Loucy (cell line): ENCODE measurements around the gene YOD1.

Source experiments
- H2AFZ ChIP-seq: fragments of 200-600 bp; sonication (generic); 2 replicates; pipeline ENCODE4 v1.6.0; 2016; ENCODE audit warnings: antibody characterized with exemption, mild to moderate bottlenecking, low read length, moderate library complexity
- H3F3A ChIP-seq: fragments of 200-600 bp; 2 replicates; pipeline ENCODE4 v1.6.0; 2016; ENCODE audit warnings: antibody characterized with exemption, low read depth, mild to moderate bottlenecking
- H3K27me3 ChIP-seq: fragments of 200-600 bp; sonication (generic); 2 replicates; pipeline ENCODE4 v1.6.1; 2014; ENCODE audit warnings: low read length, mild to moderate bottlenecking; ENCODE audit not compliant: insufficient read depth, poor library complexity, severe bottlenecking
- H3K36me3 ChIP-seq: fragments of 200-600 bp; sonication (generic); 2 replicates; pipeline ENCODE4 v1.6.1; 2016; ENCODE audit warnings: low read length; ENCODE audit not compliant: insufficient read depth
- H3K4me1 ChIP-seq: fragments of 200-600 bp; sonication (generic); 2 replicates; pipeline ENCODE4 v1.5.1; 2014; ENCODE audit warnings: low read length, mild to moderate bottlenecking; ENCODE audit not compliant: insufficient read depth, poor library complexity, severe bottlenecking
- H3K4me2 ChIP-seq: fragments of 200-600 bp; sonication (generic); 2 replicates; pipeline ENCODE4 v1.6.0; 2014; ENCODE audit warnings: antibody characterized with exemption, low read length, low read depth, mild to moderate bottlenecking; ENCODE audit not compliant: poor library complexity, severe bottlenecking
- H3K4me3 ChIP-seq: fragments of 200-600 bp; sonication (generic); 2 replicates; pipeline ENCODE4 v1.5.1; 2014; ENCODE audit warnings: low read length, mild to moderate bottlenecking, mixed read lengths; ENCODE audit not compliant: poor library complexity, severe bottlenecking
- H3K79me2 ChIP-seq: fragments of 200-600 bp; sonication (generic); 2 replicates; pipeline ENCODE4 v1.6.1; 2014; ENCODE audit warnings: low read length; ENCODE audit not compliant: insufficient read depth
- H3K9ac ChIP-seq: fragments of 200-600 bp; sonication (generic); 2 replicates; pipeline ENCODE4 v1.6.0; 2014; ENCODE audit warnings: mild to moderate bottlenecking, low read depth, low read length, moderate library complexity; ENCODE audit not compliant: poor library complexity, severe bottlenecking
- H3K9me2 ChIP-seq: fragments of 200-600 bp; sonication (generic); replicated peaks from 2 replicates; pipeline ENCODE4 v1.6.1; 2016; ENCODE audit warnings: low read depth, low read length, mixed read lengths
- H3K9me3 ChIP-seq: fragments of 200-600 bp; sonication (generic); 2 replicates; pipeline ENCODE4 v1.6.1; 2014; ENCODE audit warnings: mild to moderate bottlenecking, antibody characterized with exemption, low read length, low read depth; ENCODE audit not compliant: insufficient read depth
- H4K20me1 ChIP-seq: fragments of 200-600 bp; sonication (generic); 2 replicates; pipeline ENCODE4 v1.6.0; 2014; ENCODE audit warnings: antibody characterized with exemption, low read length, mild to moderate bottlenecking; ENCODE audit not compliant: insufficient read depth, poor library complexity, severe bottlenecking
- EZH2phosphoT487 ChIP-seq: fragments of 200-600 bp; IDR thresholded peaks from 2 replicates; pipeline ENCODE4 v1.6.1; 2018; ENCODE audit warnings: antibody characterized with exemption, mild to moderate bottlenecking, moderate library complexity, borderline replicate concordance
- TF ChIP-seq, protein P1 (sequence below): fragments of 200-600 bp; sonication (generic); conservative IDR thresholded peaks from 2 replicates; pipeline ENCODE4 v1.5.1; 2014; ENCODE audit warnings: mild to moderate bottlenecking, antibody characterized with exemption, low read length

Gene YOD1

DNA sequence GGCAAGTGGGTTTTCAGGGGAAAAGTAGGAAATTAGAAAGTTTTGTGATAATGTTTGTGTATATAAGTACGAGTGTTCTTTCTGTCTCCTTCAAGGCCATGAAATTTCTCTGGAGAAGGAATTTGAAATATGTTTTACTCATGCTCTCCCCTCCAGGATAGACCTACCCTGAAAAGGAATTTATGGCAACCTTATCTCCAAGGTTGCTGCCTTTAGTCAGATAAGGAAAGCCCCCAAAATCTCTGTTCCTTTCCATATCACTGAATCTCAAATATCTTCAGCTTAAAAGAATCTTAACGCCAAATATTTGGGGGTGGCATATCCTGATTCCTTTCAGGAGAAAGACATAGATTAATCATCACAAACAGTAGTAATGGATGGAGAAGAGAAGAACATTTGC, 37.2 kb upstream of the YOD1 start:
- no peaks in the 10 kb centered on the region for H3K79me2 ChIP-seq
- no peaks in the 10 kb centered on the region for H3K36me3 ChIP-seq
- no peak overlapping the region for H3K4me2 ChIP-seq
- H3K9ac ChIP-seq = no peak overlapping the region
- H3K4me1 ChIP-seq = no peaks in the 10 kb centered on the region
- no peaks in the 10 kb centered on the region for H3F3A ChIP-seq
- TF ChIP-seq EZH2phosphoT487 = no peak
- TF ChIP-seq, protein P1, sequence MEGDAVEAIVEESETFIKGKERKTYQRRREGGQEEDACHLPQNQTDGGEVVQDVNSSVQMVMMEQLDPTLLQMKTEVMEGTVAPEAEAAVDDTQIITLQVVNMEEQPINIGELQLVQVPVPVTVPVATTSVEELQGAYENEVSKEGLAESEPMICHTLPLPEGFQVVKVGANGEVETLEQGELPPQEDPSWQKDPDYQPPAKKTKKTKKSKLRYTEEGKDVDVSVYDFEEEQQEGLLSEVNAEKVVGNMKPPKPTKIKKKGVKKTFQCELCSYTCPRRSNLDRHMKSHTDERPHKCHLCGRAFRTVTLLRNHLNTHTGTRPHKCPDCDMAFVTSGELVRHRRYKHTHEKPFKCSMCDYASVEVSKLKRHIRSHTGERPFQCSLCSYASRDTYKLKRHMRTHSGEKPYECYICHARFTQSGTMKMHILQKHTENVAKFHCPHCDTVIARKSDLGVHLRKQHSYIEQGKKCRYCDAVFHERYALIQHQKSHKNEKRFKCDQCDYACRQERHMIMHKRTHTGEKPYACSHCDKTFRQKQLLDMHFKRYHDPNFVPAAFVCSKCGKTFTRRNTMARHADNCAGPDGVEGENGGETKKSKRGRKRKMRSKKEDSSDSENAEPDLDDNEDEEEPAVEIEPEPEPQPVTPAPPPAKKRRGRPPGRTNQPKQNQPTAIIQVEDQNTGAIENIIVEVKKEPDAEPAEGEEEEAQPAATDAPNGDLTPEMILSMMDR = no peak
- no peaks in the 10 kb centered on the region for H3K9me3 ChIP-seq
- no peaks in the 10 kb centered on the region for H4K20me1 ChIP-seq
- H2AFZ ChIP-seq = no peak overlapping the region
- H3K4me3 ChIP-seq = no peak overlapping the region
- H3K9me2 ChIP-seq = no peaks in the 10 kb centered on the region
- no peaks in the 10 kb centered on the region for H3K27me3 ChIP-seq

DNA sequence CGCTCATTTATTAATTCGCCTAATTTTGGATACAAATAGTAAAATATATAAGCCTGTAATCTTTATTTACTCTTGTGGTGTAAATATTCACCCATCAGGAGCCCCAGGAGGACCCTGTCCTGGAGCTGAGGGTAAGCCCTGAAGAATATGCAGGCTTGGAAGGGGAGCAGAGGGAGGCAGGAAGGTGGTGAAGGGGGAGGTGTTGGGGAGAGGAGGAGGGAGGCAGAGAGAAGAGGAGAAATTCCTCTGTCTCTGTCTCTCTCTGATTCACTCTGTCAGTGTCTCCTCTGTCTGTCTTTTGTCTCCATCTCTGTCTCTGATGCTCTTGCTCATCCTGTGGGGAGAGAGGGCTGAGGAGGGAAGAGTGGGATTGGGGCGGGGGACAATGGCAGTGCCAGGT, 34.9 kb upstream of the YOD1 start:
- Histone ChIP-seq H3K79me2 (no peaks in the 10 kb centered on the region), H2AFZ (no peak overlapping the region), H3F3A (no peaks in the 10 kb centered on the region), H3K36me3 (no peaks in the 10 kb centered on the region), H3K9ac (no peak overlapping the region), H3K4me3 (no peak overlapping the region), H4K20me1 (no peaks in the 10 kb centered on the region), H3K9me2 (no peaks in the 10 kb centered on the region), H3K9me3 (no peaks in the 10 kb centered on the region), H3K27me3 (no peaks in the 10 kb centered on the region), H3K4me2 (no peak overlapping the region), H3K4me1 (no peaks in the 10 kb centered on the region)
- TF ChIP-seq EZH2phosphoT487 = no peak
- TF ChIP-seq, protein P1 = no peak

DNA sequence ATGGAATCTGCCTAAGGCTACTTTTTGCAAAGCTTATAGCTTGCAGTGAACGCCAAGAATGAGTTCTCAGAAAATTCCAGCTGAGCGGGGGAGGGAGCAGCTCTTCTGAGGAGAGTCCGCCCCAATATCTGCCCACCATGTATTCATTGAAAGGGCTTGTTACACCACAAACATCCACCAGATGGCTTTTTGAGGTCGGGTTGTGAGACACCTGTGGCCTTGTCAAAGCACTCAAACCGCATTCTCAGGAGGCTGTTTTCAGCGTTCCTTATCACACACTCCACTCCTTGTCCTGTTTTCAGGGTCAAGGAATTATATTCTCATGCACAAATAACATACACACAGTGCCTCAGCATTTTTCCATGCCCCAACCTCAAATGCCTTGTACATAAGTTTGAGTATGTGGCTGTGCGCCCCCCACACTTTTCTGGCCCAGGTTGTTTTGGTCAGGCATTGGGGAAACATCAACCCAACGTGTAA, 33.7 kb upstream of the YOD1 start:
- H3K9ac ChIP-seq = no peak overlapping the region
- no peaks in the 10 kb centered on the region for H4K20me1 ChIP-seq
- H3K4me3 ChIP-seq = no peak overlapping the region
- H3K9me2 ChIP-seq = no peaks in the 10 kb centered on the region
- H3K36me3 ChIP-seq = no peaks in the 10 kb centered on the region
- TF ChIP-seq EZH2phosphoT487 = no peak
- TF ChIP-seq, protein P1 = peak; percentile 71
- no peaks in the 10 kb centered on the region for H3K4me1 ChIP-seq
- no peak overlapping the region; the same call in 1 of the 2 replicates for H2AFZ ChIP-seq
- H3K79me2 ChIP-seq = no peaks in the 10 kb centered on the region
- H3K9me3 ChIP-seq = no peaks in the 10 kb centered on the region
- no peaks in the 10 kb centered on the region for H3K27me3 ChIP-seq
- no peaks in the 10 kb centered on the region for H3F3A ChIP-seq
- no peak overlapping the region for H3K4me2 ChIP-seq
